ENCODE data around the gene OBSCN. TPM values are rescaled to one million over a fixed set of nuclear protein-coding genes. Genes with fewer than 3 reads are reported as not detected.
A peak's percentile ranks its signal among the peaks of the same experiment; 100 is the strongest.

OBSCN gene
- total and polyA plus RNA-seq, 2 of the 4 experiments (the other 2 are of a cell fraction) = 4.1 to 9.5 TPM

GRCh38 chr1:228226956-228227791 lies 19.3 kb downstream of the OBSCN start:
- peak overlapping the region; percentile 32; the same call in 1 of the 2 replicates for H3K56ac ChIP-seq (ENCODE audit: extremely low read depth, insufficient read depth, low read length)
- BruUV-seq (replicated peaks) = no TSS peak
- no peaks in the 10 kb centered on the region; the same call in 1 of the 2 replicates for H4K20me1 ChIP-seq (ENCODE audit: insufficient read depth, low read length)
- peaks cover 6 to 18% of the 10 kb centered on the region in 2 experiments; a peak in 3 of 4 replicates for H3K79me1 ChIP-seq (ENCODE audit: low read depth in 1 of 2, low read length in 2 of 2)
- in situ Hi-C loops (cut with MboI; ENCODE audit: low sequenced_read_pairs) = no loop called here
- peak overlapping the region; percentile 26 to 79 for H4K8ac ChIP-seq (ENCODE audit: low read depth in 2 of 2, low read length in 2 of 2)
- peak overlapping the region; percentile 84; the same call in 2 of the 3 replicates for H2BK15ac ChIP-seq (ENCODE audit: low read depth, low read length)
- peak overlapping the region; percentile 97 for H2BK20ac ChIP-seq (ENCODE audit: low read depth, low read length)
- TF ChIP-seq POLR2A (IDR thresholded peaks at IDR 0.05; ENCODE audit: low read depth, low read length) (no peak), MAZ (IDR thresholded peaks at IDR 0.05; ENCODE audit: borderline replicate concordance, low read depth, low read length) (no peak), RCOR1 (IDR thresholded peaks at IDR 0.05; ENCODE audit: insufficient replicate concordance, low read length) (no peak), MAFK (IDR thresholded peaks at IDR 0.05; ENCODE audit: low read depth, low read length) (no peak), SMC3 (IDR thresholded peaks at IDR 0.05; ENCODE audit: low read depth, low read length) (peak; percentile 40), RFX5 (IDR thresholded peaks at IDR 0.05; ENCODE audit: low read depth, low read length) (no peak), BHLHE40 (IDR thresholded peaks at IDR 0.05; ENCODE audit: low read depth, low read length) (peak; percentile 89), FOS (IDR thresholded peaks at IDR 0.05; ENCODE audit: low read depth, low read length) (no peak), RAD21 (IDR thresholded peaks at IDR 0.05; ENCODE audit: low read length) (peak; percentile 46)
- TF ChIP-seq, protein P1, sequence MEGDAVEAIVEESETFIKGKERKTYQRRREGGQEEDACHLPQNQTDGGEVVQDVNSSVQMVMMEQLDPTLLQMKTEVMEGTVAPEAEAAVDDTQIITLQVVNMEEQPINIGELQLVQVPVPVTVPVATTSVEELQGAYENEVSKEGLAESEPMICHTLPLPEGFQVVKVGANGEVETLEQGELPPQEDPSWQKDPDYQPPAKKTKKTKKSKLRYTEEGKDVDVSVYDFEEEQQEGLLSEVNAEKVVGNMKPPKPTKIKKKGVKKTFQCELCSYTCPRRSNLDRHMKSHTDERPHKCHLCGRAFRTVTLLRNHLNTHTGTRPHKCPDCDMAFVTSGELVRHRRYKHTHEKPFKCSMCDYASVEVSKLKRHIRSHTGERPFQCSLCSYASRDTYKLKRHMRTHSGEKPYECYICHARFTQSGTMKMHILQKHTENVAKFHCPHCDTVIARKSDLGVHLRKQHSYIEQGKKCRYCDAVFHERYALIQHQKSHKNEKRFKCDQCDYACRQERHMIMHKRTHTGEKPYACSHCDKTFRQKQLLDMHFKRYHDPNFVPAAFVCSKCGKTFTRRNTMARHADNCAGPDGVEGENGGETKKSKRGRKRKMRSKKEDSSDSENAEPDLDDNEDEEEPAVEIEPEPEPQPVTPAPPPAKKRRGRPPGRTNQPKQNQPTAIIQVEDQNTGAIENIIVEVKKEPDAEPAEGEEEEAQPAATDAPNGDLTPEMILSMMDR (conservative IDR thresholded peaks at IDR 0.05; ENCODE audit: low read depth, low read length) = peak; percentile 55
- peak overlapping the region; percentile 82 for H3K23ac ChIP-seq (ENCODE audit: low read depth, low read length)
- peak overlapping the region; percentile 99 for H2BK5ac ChIP-seq (ENCODE audit: low read depth, low read length, poor library complexity, severe bottlenecking)
- H2BK120ac ChIP-seq (ENCODE audit: low read depth, low read length) = peak overlapping the region; percentile 98
- ChIA-PET CTCF (interaction anchor here (0.8 to 1.4 kb wide), 2 partner anchors 43 to 59 kb away, joined by 3 read pairs; no protein-coding TSS in a partner anchor), POLR2A (ENCODE audit: unreplicated experiment) (no interaction called here)
- peak overlapping the region; percentile 97 for H2AK5ac ChIP-seq (ENCODE audit: low read depth, low read length)
- dilution Hi-C loops (cut with HindIII; ENCODE audit: low sequenced_read_pairs, unreplicated experiment) = no loop called here
- ATAC-seq (ENCODE audit: low read depth) = peak; percentile 40
- WGBS, 2 experiments (ENCODE audit: extremely low coverage in 2 of 2, insufficient read length in 1 of 2) = 23% methylated on average over 4 of the region's 10 CpGs; no CpG with 5 or more reads in 1 of the 2 experiments
- intact Hi-C loops (cut with micrococcal nuclease) = loop anchor here (5.0 kb wide), 3 partner anchors 150 to 230 kb away; a partner anchor contains a TSS
- H3K4me3 ChIP-seq (ENCODE audit: insufficient read depth, low read depth, low read length) = no peak overlapping the region
- H3K36me3 ChIP-seq (ENCODE audit: control insufficient read depth, insufficient read depth, low read length) = peaks cover 27% of the 10 kb centered on the region
- H3K27ac ChIP-seq (ENCODE audit: insufficient read depth, low read length) = peak overlapping the region; percentile 99
- peak overlapping the region; percentile 77 for H2AFZ ChIP-seq (replicated peaks; ENCODE audit: low read length, poor library complexity)
- H3K4me2 ChIP-seq (ENCODE audit: low read depth, low read length) = 0 out of 2 replicates have a peak overlapping the region, but pooled peaks have one; percentile 19
- H4K91ac ChIP-seq (ENCODE audit: insufficient read depth, low read depth, low read length) = peak overlapping the region; percentile 93
- H3K27me3 ChIP-seq (ENCODE audit: control insufficient read depth, insufficient read depth, low read length) = no peaks in the 10 kb centered on the region
- peak overlapping the region; percentile 97 for H3K4ac ChIP-seq (ENCODE audit: low read depth, low read length)
- H3K9me1 ChIP-seq (ENCODE audit: insufficient read depth, low read length) = peaks cover 12% of the 10 kb centered on the region; the same call in 1 of the 2 replicates
- H3K18ac ChIP-seq (ENCODE audit: low read depth, low read length) = peak overlapping the region; percentile 94
- H3K4me1 ChIP-seq (ENCODE audit: control insufficient read depth, insufficient read depth, low read length) = peaks cover 18% of the 10 kb centered on the region
- DNase-seq = peak; percentile 63
- peaks cover 9% of the 10 kb centered on the region for H3K9me3 ChIP-seq (ENCODE audit: control insufficient read depth, insufficient read depth, low read length)
- peak overlapping the region; percentile 91 for H4K5ac ChIP-seq (ENCODE audit: low read depth, low read length)
- peak overlapping the region; percentile 57 for H2AK9ac ChIP-seq (replicated peaks; ENCODE audit: low read depth, low read length, poor library complexity)
- H3K14ac ChIP-seq (replicated peaks; ENCODE audit: low read depth, low read length) = peak overlapping the region; percentile 94; the same call in 1 of the 2 replicates
- peak overlapping the region; percentile 47 for H3K9ac ChIP-seq (ENCODE audit: low read depth, low read length)
